22Rv1 (cell line): ENCODE data around the gene LSM7.

Source experiments
- ZFX ChIP-seq: fragments of 450-650 bp; IDR thresholded peaks from 2 replicates; pipeline ENCODE4 v1.6.1; 2017; ENCODE audit warnings: antibody characterized with exemption, borderline replicate concordance
- TF ChIP-seq, protein P1 (sequence below): fragments of 450-650 bp; IDR thresholded peaks from 2 replicates; pipeline ENCODE4 v1.5.1; 2017; ENCODE audit warnings: mild to moderate bottlenecking

DNA sequence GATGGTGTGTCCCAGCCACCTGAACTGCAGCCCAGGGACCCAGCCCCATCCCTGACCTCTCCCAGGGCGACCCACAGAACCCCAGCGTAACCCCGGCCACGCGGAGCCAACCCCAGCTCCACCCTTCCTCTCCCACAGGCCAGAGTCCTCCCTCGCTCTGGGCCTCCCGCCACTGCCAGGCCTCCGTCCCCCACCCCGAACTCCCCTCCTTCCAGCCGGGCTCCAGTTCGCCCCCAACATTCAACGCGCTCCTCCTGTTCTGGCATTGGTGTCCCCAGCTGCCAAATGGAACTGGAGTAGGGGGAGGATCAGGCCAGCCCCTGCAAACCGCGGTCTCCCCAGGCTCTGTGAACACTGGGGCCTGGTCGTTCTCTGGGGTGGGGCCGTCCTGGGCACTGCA is 27.9 kb downstream of the LSM7 start:
- TF ChIP-seq, protein P1, sequence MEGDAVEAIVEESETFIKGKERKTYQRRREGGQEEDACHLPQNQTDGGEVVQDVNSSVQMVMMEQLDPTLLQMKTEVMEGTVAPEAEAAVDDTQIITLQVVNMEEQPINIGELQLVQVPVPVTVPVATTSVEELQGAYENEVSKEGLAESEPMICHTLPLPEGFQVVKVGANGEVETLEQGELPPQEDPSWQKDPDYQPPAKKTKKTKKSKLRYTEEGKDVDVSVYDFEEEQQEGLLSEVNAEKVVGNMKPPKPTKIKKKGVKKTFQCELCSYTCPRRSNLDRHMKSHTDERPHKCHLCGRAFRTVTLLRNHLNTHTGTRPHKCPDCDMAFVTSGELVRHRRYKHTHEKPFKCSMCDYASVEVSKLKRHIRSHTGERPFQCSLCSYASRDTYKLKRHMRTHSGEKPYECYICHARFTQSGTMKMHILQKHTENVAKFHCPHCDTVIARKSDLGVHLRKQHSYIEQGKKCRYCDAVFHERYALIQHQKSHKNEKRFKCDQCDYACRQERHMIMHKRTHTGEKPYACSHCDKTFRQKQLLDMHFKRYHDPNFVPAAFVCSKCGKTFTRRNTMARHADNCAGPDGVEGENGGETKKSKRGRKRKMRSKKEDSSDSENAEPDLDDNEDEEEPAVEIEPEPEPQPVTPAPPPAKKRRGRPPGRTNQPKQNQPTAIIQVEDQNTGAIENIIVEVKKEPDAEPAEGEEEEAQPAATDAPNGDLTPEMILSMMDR, result no peak
- no peak for TF ChIP-seq ZFX
